SW480 (cell line): Measurements from ENCODE around the gene SCRT2.
"Not testable (repeated sequence)": the region's sequence is repeated elsewhere in the genome, so short reads cannot be mapped to it uniquely, and the experiment has no call there.

ENCODE experiments used
- DNase-seq: peaks from one replicate; pipeline ENCODE4 v3.0.0-alpha.2; 2016; ENCODE audit warnings: low spot score

SCRT2 gene

DNA sequence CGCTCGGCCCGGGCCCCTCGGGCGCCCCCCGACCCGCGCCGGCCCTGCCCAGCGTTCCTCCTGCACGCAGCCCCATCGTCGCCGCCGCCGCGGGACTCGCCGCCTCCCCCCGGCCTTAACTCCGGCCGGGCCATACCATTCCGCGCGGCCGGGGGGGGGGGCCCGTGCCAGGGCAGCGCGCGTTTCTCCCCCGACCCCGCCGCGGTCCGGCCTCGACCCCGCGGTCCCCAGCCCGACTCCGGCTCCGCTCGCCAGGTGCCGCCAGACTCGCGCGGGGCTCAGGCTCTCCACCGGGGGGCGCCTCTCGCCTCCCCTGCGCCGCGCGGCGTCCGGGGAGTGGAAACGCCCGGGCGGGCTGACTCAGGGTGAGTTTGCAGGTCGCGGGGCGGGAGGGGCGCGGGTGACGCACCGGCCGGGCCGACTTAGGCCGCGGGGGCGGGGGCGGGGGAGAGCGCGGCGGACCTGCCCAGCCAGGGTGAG is 22.5 kb downstream of the SCRT2 start, which contains the start of gene SRXN1:
Gene SRXN1, minus strand, starts transcription at position 91 of the 480 bp plus-strand sequence. Its CDS starts 15 bp downstream, at position 76.
- DNase-seq = peak; percentile 89

GRCh38 chr20:652615-653109 is 22.9 kb downstream of the SCRT2 start:
- DNase-seq = no peak

DNA sequence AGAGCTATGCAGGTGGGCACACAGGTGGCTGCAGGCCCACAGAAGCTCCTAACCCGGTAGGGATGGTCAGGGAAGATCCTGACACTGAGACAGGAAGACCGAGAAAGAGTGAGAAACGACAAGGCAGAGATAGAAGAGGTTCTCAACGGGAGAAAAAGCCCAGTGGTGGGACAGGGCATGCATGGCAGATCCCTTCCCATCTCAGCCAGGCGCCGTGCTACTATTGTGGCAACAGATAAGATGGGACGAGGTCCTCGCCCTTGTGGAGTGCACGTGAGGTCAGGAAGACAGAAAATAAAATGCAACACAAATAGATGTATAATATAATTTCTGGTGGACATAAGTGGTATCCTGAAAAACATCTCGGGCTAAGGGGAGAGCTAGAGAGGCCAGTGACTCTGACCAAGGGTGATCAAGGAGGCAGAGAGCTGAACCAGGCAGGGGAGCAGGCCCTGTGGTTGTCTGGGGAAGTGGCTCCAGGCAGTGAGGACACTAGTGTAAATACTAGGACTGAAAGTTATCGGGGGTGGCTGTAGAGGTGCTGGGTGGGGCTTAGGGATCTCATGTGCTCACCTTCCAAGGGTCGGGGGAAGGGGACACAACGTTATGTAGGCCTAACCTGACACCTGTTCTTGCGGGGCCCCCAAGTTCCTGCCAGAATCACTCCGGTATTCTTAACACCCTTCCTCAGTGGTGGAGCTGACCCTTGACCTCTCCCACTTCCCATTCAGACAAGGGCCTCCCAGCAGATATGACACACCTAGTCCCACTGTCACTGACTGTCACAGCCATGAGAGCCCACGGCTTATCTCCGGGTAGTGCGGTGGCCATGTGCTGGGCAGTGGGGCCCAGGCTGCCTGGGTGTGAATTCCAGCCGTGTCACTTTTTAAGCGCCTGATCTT is 23.6 kb downstream of the SCRT2 start:
- DNase-seq = no peak

- DNase-seq = no peak
These were observed 24.6 kb downstream of the SCRT2 start for GRCh38 chr20:650954-651353.

DNA sequence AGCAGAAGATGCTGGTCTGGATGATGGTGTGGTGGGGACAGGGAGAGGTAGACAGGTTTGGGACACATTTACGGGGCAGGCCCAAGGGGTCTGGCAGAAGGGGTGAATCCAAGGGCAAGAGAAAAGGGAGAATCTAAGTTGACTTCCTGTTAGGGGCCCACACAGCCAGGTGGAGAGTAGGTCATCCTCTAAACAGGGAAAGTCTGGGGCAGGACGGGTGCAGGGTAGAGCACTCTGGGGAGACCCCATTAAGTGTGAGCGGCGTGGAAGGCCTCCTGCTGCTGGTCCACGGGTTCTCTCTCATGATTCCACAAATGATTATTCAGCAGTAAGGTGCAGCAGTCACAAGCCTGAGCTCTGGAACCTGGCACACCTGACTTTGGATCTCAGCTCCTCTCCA is 25.3 kb downstream of the SCRT2 start:
- DNase-seq = no peak

GRCh38 chr20:647479-648019 is 28.1 kb downstream of the SCRT2 start:
- no peak for DNase-seq

GRCh38 chr20:646868-647233 is 28.8 kb downstream of the SCRT2 start:
- DNase-seq = no peak

DNA sequence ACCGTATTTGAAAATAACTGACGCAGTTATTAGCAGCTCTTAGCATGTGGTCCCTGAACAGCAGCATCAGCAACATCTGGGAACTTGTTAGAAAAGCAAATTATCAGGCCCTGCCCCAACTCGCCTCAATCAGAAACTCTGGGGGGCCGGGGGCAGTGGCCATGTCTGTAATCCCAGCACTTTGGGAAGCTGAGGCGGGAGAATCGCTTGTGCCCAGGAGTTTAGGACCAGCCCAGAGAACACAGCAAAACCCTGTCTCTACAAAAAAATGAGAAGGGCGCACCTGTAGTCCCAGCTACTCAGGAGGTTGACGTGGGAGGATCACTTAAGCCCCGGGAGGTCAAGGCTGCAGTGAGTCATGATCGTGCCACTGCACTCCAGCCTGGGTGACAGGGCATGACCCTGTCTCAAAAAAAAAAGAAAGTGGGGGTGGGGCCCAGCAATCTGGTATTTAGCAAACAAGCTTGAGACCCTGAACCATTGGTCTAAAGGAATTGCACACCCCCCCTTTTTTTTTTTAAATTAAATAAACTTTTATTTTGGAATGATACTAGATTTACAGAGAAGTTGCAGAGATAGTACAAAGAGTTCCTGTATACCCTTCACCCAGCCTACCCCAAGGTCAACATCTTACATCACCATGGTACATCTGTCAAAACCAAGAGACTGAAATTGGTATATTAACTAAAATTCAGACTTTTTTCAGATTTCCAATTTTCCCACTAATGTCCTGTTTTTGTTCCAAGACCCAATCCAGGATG is 29.3 kb downstream of the SCRT2 start:
- DNase-seq = no peak

DNA sequence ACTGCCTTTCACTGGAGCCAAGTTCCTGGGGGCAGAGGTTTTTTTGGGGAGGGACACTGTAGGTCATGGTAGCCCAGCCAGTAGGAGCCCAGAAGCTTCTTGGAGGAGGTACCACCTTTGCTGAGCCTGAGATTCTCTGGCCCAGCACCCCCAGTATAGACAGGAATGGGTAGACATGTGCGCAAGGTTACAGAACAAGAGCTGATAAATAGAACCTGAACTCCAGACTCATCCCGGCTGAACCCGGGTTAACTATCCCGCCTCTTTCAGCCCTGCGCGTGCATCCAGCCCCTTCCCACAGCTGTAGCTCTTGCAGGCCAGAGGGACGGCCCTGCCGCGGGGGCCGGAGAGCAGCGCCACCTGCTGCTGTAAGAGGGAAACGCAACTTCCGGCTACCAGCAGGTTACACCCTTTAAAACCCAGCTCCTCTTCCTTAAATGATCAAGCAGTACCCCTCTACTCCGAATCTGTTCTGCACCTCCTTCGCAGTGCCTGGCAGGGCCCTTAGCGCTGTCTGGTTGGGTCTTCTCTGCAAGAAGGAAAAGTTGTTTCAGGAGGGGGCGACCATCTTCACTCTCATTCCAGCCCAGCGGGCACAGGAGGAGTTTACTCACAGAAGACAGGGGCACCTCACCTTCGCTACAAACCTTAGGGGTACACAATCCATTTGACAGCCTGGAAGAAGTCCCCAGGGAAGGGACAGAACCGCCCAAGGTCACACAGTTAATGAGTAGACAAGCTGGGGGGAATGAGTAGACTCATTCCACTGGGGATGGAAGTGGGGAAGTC is 30.1 kb downstream of the SCRT2 start:
- peak; percentile 70 for DNase-seq

DNA sequence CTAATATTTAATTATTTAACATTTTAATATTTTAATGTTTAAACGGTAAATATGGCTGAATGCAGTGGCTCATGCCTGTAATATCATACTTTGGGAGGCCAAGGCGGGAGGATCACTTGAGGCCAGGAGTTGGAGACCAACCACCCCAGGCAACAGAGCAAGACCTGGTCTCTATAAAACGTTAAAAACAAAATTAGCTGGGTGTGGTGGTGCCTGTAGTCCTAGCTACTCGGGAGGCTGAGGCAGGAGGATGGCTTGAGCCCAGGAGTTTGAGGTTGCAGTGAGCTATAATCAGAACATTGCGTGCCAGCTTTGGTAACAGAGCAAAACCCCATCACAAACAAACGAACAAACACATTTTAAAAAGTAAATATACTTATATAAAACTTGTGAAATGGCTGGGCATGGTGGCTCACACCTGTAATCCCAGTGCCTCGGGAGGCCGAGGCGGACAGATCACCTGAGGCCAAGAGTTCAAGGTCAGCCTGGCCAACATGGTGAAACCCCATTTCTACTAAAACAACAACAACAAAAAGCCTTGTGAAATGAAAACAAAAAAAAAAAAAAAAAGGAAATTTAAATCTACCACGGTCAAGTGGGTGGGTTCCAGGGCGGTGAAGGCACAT is 30.8 kb downstream of the SCRT2 start:
- DNase-seq = no peak

DNA sequence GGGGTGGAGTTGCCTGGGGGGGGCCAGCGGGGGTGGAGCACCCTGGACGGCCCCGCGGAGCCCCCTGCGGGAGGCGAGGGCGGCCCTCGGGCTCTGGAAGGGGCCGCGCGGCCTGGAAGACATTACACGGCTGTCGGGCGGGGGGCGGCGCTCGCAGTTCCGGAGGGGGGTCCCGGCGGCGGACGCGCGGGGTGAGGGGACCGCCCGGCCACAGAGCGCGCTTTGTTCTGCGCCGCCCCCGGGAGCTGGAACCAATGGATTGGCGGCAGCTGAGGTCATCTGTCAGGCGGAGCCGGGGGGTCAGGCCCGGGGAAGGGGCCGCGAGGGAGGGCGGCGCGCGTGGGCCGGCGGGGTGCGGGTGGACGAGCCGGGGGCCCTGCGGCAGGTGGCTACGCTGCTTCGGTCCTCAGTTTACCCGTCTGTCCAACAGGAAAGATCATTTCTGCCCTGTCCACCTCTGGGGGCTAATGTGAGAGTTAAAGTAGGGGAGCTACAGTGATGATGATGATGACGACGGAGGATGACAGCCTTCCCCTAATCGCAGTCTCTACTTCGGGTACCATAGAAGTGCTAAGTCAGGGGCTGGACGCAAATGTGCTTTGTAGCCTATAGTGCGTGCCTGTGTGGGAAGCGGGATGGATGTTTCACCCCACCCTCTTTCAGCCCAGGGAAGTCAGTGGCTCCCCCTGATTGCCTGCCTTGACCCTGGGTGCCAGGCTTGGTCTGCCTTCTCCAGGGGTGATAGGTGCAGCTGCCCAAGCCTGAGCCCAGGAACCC is 33.0 kb downstream of the SCRT2 start:
- DNase-seq = no peak

- not testable (repeated sequence) for DNase-seq
These were observed 33.6 kb downstream of the SCRT2 start for GRCh38 chr20:642013-642397.

DNA sequence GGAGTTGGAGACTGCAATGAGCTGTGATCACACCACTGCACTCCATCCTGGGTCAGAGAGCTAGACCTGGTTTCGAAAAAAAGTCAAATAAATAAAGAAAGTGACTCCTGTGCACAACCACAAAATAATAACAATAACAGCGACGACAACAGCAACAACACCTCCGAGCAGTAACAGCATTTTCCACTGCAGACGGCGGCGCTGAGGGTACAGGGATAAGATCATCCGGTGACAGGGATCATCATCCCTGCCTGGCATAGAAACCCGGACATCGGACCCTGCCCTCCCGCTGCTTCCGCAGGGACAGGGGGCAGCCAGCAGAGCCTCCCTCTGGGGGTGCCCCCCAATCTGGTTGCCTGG is 34.1 kb downstream of the SCRT2 start:
- DNase-seq = peak; percentile 52

DNA sequence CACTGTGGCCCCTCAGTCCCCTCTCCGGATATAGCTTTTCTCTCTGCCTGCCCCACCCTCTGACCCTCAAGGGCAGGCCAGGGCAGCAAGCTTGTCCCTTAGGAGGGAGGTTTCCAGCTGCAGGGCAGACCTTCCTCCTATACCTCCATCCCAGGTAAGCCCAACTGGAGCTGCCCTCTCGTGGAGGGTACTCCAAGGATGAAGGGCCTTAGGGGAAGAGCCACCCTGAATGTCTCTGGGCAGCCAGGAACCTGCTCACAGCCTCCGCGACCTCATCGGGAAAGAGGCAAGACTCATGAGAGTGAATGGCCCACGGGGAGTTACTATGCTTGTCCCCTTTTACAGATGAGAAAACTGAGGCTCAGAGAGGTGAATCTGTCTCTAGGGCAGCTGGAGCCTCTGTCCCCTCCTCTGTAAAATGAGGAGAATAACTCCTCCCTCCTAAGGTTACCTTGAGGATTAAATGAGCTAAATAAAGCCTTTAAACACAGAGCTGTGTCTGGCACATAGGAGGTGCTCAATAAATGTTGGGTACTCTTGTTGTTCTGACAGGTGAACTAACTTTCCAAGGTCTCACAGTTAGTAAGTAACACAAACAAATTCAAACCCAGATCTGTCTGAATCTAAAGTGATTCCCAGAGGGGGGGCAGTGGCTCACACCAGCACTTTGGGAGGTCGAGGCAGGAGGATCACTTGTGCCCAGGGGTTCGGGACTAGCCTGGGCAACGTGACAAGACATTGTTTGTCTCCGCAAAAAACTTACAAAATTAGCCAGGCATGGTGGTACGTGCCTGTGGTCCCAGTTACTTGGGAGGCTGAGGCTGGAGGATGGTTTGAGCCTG is 34.7 kb downstream of the SCRT2 start:
- DNase-seq = no peak

DNA sequence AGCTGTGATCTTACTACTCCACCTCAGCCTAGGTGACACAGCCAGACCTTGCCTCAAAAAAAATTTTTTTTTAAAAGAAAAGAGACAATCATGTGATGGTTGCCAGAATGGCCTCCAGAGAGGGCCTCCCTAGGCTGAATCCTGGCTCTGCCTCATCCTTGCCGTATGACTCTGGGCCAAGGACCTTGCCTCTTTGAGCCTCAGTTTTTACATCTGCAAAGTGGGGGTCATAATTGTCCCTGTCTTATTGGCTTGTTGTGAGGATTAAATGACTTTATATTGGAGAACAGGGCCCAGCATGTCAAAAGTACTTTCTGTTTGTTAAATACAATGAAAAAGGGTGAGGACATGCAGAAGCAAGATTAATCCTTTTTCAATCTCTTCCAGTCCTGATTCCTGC is 37.0 kb downstream of the SCRT2 start:
- no peak for DNase-seq

DNA sequence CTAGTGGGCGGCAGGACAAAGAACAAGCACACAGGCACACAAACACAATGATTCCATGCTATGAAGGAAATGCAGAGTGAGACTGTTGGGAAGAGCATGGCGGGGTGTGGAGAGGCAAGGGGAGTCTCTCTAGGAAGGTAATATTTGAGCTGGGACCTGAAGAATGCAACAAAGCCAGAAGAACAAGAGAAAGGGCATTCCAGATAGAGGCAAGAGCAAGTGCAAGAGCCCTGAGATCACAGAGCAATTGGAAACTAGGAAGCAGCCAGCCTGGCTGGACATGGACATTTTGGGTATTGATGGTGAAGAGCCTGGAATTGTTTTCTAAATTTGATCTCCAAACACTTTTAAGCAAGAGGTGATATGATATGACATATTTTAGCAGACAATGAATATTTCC is 38.0 kb downstream of the SCRT2 start:
- no peak for DNase-seq

GRCh38 chr20:635893-636338 is 39.7 kb downstream of the SCRT2 start:
- no peak for DNase-seq

GRCh38 chr20:635028-635892 is 40.3 kb downstream of the SCRT2 start:
- no peak for DNase-seq
